ENCODE results near the gene CDX2.
A peak's percentile ranks its signal among the peaks of the same experiment; 100 is the strongest.

CDX2 gene

GRCh38 chr13:27918918-27919658 is 50.0 kb downstream of the CDX2 start:
- DNase-seq (ENCODE audit: low spot score) = no peak
- in situ Hi-C loops (cut with MboI; ENCODE audit: low sequenced_read_pairs, unreplicated experiment) = no loop called here
- no peak for TF ChIP-seq CTCF (IDR thresholded peaks at IDR 0.05; ENCODE audit: borderline replicate concordance, control extremely low read depth, extremely low read depth, insufficient read depth, missing control alignments)

- DNase-seq (ENCODE audit: low spot score) = peak; percentile 38
- no peak for TF ChIP-seq CTCF (IDR thresholded peaks at IDR 0.05; ENCODE audit: borderline replicate concordance, control extremely low read depth, extremely low read depth, insufficient read depth, missing control alignments)
- in situ Hi-C loops (cut with MboI; ENCODE audit: low sequenced_read_pairs, unreplicated experiment) = no loop called here
Measured at GRCh38 chr13:27918041-27918917, 50.8 kb downstream of the CDX2 start.

- DNase-seq (ENCODE audit: low spot score) = peak; percentile 34
- in situ Hi-C loops (cut with MboI; ENCODE audit: low sequenced_read_pairs, unreplicated experiment) = no loop called here
- no peak for TF ChIP-seq CTCF (IDR thresholded peaks at IDR 0.05; ENCODE audit: borderline replicate concordance, control extremely low read depth, extremely low read depth, insufficient read depth, missing control alignments)
Measured at GRCh38 chr13:27917121-27917947, 51.8 kb downstream of the CDX2 start.

GRCh38 chr13:27915301-27916207 is 53.6 kb downstream of the CDX2 start:
- no peak for DNase-seq (ENCODE audit: low spot score)
- in situ Hi-C loops (cut with MboI; ENCODE audit: low sequenced_read_pairs, unreplicated experiment) = no loop called here
- TF ChIP-seq CTCF (IDR thresholded peaks at IDR 0.05; ENCODE audit: borderline replicate concordance, control extremely low read depth, extremely low read depth, insufficient read depth, missing control alignments) = no peak

GRCh38 chr13:27913160-27913559 is 56.0 kb downstream of the CDX2 start:
- TF ChIP-seq CTCF (IDR thresholded peaks at IDR 0.05; ENCODE audit: borderline replicate concordance, control extremely low read depth, extremely low read depth, insufficient read depth, missing control alignments) = no peak
- DNase-seq (ENCODE audit: low spot score) = no peak
- in situ Hi-C loops (cut with MboI; ENCODE audit: low sequenced_read_pairs, unreplicated experiment) = no loop called here
